K562 (cell line): ENCODE results near the gene TRIM23. TPM values are rescaled to one million over a fixed set of nuclear protein-coding genes. Genes with fewer than 3 reads are reported as not detected.

Experiments
- ASH1L ChIP-seq: fragments of 450-650 bp; IDR thresholded peaks from 2 replicates; pipeline ENCODE4 v1.6.1; 2018; ENCODE audit warnings: borderline replicate concordance, mild to moderate bottlenecking, low read depth; ENCODE audit not compliant: partially characterized antibody
- C11orf30 ChIP-seq: fragments of 450-650 bp; IDR thresholded peaks from 2 replicates; pipeline ENCODE4 v1.6.1; 2016; ENCODE audit warnings: low read depth, mild to moderate bottlenecking
- CSDE1 ChIP-seq, 2 experiments: fragments of 450-650 bp; IDR thresholded peaks; 2 replicates each; pipeline ENCODE4 v1.6.1; 2016; ENCODE audit warnings: mild to moderate bottlenecking in 1 of 2
- ESRRA ChIP-seq: fragments of 450-650 bp; IDR thresholded peaks from 2 replicates; pipeline ENCODE4 v1.6.1; 2014; ENCODE audit warnings: low read depth, mild to moderate bottlenecking, moderate library complexity, borderline replicate concordance
- ESRRB ChIP-seq: fragments of 250-450 bp; sonication (Bioruptor Pico); IDR thresholded peaks from 2 replicates; pipeline ENCODE4 v1.5.0; 2020; ENCODE audit warnings: mild to moderate bottlenecking, moderate library complexity, borderline replicate concordance
- GABPA ChIP-seq: fragments of 200-800 bp; sonication (Bioruptor generic); conservative IDR thresholded peaks from 2 replicates; pipeline ENCODE4 v1.6.1; 2016; ENCODE audit warnings: low read depth, missing genetic modification characterization, missing compliant biosample characterization
- HDAC3 ChIP-seq: fragments of 450-650 bp; IDR thresholded peaks from 2 replicates; pipeline ENCODE4 v1.6.1; 2018; ENCODE audit warnings: borderline replicate concordance, mild to moderate bottlenecking, moderate library complexity; ENCODE audit not compliant: partially characterized antibody
- KAT7 ChIP-seq: sonication (generic); formaldehyde crosslinking; IDR thresholded peaks from 2 replicates; pipeline ENCODE4 v1.8.0; 2022; ENCODE audit warnings: missing genetic modification reagents, mild to moderate bottlenecking, borderline replicate concordance
- KHSRP ChIP-seq: fragments of 450-650 bp; IDR thresholded peaks from 2 replicates; pipeline ENCODE4 v1.6.1; 2017
- NBN ChIP-seq: fragments of 450-650 bp; IDR thresholded peaks from 2 replicates; pipeline ENCODE4 v1.6.1; 2016; ENCODE audit warnings: low read depth, mild to moderate bottlenecking
- PML ChIP-seq: IDR thresholded peaks from 2 replicates; pipeline ENCODE4 v1.6.1; 2012; ENCODE audit warnings: low read length, inconsistent platforms
- RFX1 ChIP-seq: fragments of 450-650 bp; IDR thresholded peaks from 2 replicates; pipeline ENCODE4 v1.6.1; 2016; ENCODE audit warnings: mild to moderate bottlenecking, moderate library complexity
- STAT5B ChIP-seq: fragments of 250-450 bp; sonication (Bioruptor Pico); IDR thresholded peaks from 2 replicates; pipeline ENCODE4 v1.8.0; 2021; ENCODE audit warnings: mild to moderate bottlenecking, inconsistent platforms
- polyA plus RNA-seq, 8 experiments: library from polyadenylated mRNA; depleted of rRNA in 4 of 8; stranded (reverse) in 5 of 8; unstranded in 3 of 8; fragments of >200 nt; fragmentation: Nextera tagmentation in 2 of 8; fragmentation: Illumina TruSeq in 1 of 8; extraction: Ambion mirVana in 2 of 8; extraction: Trizol in 1 of 8; gene quantifications; 2 replicates each; pipeline versions ENCODE4 v1.2.1 to v1.2.3, GENCODE V29; 2011 to 2014; ENCODE audit warnings: inconsistent platforms in 1 of 8, missing spikeins in 1 of 8
- total RNA-seq, 7 experiments: library from RNA; depleted of rRNA in 6 of 7; stranded (reverse); fragments of >200 nt in 6 of 7; fragmentation: Illumina TruSeq in 2 of 7; extraction: Trizol in 2 of 7; gene quantifications; 2 replicates each; pipeline versions ENCODE4 v1.2.1 to v1.2.3, GENCODE V29; 2011 to 2021; ENCODE audit warnings: low replicate concordance in 1 of 7
- TF ChIP-seq, protein P1 (sequence below): sonication (generic); formaldehyde crosslinking; IDR thresholded peaks from 2 replicates; pipeline ENCODE4 v1.8.0; 2022; ENCODE audit warnings: mild to moderate bottlenecking, missing genetic modification reagents
- TF ChIP-seq, protein P2 (sequence below): sonication (generic); formaldehyde crosslinking; IDR thresholded peaks from 2 replicates; pipeline ENCODE4 v1.8.1; 2023; ENCODE audit warnings: mild to moderate bottlenecking, missing genetic modification reagents

The TRIM23 gene
- total and polyA plus RNA-seq, 9 of the 15 experiments (the other 6 are each of a cell fraction or from before 2014, with no cell fraction given): 2.4 to 8.5 (median 4.9) TPM

DNA sequence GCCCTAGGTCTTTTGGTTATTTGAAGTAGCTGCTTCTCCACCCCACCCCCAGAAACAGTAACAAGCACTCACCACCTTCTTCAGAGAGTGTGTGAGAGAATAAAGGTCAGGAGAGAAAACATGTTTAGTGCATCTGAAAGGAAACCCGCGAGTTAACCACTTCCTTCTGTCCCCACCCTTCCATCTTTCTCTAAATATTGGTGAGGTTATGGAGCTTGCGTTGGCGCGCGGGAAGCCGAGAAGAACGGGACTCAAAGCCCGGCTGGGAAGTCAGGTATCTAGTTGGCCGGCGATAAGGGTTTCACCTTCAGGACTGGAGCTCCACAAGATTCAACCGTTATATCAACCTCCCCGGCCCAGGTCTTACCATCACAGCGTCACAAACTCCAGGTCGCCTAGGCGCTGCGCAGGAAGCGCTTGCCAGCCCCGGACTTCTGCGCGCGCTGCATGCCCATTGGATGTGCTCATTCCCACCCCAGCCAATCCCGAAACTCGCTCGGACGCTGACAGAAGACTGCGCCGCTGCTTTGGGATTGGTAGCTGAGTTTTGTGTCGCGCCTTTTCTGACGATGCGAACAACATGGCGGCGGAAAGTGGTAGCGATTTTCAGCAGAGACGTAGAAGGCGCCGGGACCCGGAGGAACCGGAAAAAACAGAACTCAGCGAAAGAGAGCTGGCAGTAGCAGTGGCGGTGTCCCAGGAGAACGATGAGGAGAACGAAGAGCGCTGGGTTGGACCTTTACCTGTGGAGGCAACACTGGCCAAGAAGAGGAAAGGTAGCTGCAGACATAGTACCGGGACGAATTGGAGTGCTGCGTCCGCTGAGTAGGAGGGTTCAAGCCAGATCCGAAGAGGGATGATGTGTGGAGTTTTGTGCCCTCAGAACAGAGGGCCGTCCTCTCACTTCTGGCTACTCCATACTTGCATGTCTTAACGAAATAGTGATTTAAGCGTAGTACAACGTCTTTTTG lies 61.1 kb downstream of the TRIM23 start, which contains the start of the genes CENPK and PPWD1 (continued):
- no peak for TF ChIP-seq ESRRB
- no peak for TF ChIP-seq STAT5B
- TF ChIP-seq, protein P1, sequence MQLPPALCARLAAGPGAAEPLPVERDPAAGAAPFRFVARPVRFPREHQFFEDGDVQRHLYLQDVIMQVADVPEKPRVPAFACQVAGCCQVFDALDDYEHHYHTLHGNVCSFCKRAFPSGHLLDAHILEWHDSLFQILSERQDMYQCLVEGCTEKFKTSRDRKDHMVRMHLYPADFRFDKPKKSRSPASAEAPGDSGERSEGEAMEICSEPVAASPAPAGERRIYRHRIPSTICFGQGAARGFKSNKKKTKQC (CRISPR knock-in tag): no peak; the same call in 1 of the 2 replicates
- peak; percentile 100 for TF ChIP-seq C11orf30
- peak; percentile 90 for TF ChIP-seq KHSRP
- peak; percentile 69 for TF ChIP-seq GABPA (tag)
- no peak for TF ChIP-seq HDAC3
- TF ChIP-seq KAT7 (CRISPR knock-in tag): peak; percentile 84; the same call in 1 of the 2 replicates
- TF ChIP-seq CSDE1 (IDR thresholded peaks at IDR 0.05): peak in 1 of 2 experiments; percentile 83; a peak in 2 of 4 replicates
- no peak; the same call in 1 of the 2 replicates for TF ChIP-seq ESRRA
- peak; percentile 87 for TF ChIP-seq ASH1L
- peak; percentile 84 for TF ChIP-seq RFX1
- TF ChIP-seq, protein P2, sequence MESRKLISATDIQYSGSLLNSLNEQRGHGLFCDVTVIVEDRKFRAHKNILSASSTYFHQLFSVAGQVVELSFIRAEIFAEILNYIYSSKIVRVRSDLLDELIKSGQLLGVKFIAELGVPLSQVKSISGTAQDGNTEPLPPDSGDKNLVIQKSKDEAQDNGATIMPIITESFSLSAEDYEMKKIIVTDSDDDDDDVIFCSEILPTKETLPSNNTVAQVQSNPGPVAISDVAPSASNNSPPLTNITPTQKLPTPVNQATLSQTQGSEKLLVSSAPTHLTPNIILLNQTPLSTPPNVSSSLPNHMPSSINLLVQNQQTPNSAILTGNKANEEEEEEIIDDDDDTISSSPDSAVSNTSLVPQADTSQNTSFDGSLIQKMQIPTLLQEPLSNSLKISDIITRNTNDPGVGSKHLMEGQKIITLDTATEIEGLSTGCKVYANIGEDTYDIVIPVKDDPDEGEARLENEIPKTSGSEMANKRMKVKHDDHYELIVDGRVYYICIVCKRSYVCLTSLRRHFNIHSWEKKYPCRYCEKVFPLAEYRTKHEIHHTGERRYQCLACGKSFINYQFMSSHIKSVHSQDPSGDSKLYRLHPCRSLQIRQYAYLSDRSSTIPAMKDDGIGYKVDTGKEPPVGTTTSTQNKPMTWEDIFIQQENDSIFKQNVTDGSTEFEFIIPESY (CRISPR knock-in tag): peak; percentile 13; the same call in 1 of the 2 replicates
- TF ChIP-seq NBN: peak; percentile 89
- TF ChIP-seq PML: peak; percentile 83
